ENCODE data around the gene SLC25A13. TPM values are rescaled to one million over a fixed set of nuclear protein-coding genes. Genes with fewer than 3 reads are reported as not detected.
"Not testable (repeated sequence)": the region's sequence is repeated elsewhere in the genome, so short reads cannot be mapped to it uniquely, and the experiment has no call there.

The SLC25A13 gene
- total RNA-seq, 2 donors from 2014 or later = 42.4 to 73.3 TPM

DNA sequence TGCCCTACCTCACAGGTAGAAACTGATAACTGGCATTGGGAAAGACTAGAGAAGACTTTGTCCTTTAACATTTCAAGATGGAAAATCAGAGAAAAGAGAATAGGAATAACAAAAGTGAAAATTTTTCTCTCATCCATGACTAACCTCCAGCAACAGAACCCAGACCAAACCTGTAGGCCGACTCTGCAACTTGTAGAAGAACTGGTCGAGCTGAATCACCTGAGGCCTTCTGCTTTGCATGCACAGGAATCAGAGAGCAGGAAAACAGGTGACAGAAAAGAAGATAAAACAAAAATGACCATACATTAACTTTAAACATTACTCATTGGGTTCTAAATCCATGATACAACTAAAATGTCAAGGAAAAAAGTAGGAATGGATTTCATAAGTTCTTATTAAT is 137.1 kb downstream of the SLC25A13 start:
- ATAC-seq (no peak), DNase-seq (no peak)
- intact Hi-C loops (cut with DNase I, micrococcal nuclease) = no loop called here

DNA sequence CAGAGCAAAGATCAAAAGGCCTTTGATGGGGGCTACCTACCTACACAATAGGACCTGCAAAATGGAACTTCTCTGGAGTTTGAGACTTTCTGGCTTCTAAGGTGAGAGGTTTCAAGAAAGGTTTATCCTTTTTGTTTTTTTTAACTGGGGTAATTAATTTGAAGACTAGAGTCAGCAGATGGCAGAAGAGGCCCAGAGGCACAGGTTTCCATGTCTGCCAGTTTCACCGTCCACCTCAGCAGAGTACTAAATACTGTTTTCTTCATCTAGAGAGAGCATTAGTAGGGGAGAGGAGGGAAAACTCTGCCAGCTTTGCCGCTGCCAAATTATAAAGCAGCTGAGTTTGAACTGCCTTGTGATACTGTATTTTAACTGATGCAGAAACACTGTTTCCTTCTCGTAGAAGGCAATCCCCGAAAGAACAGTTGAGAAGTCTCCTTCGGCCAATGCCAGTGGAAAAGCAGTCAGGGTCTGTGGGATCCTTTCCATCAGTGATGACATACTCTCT is 138.7 kb downstream of the SLC25A13 start:
- DNase-seq (no peak), ATAC-seq (no peak)
- intact Hi-C loops (cut with DNase I, micrococcal nuclease) = no loop called here

DNA sequence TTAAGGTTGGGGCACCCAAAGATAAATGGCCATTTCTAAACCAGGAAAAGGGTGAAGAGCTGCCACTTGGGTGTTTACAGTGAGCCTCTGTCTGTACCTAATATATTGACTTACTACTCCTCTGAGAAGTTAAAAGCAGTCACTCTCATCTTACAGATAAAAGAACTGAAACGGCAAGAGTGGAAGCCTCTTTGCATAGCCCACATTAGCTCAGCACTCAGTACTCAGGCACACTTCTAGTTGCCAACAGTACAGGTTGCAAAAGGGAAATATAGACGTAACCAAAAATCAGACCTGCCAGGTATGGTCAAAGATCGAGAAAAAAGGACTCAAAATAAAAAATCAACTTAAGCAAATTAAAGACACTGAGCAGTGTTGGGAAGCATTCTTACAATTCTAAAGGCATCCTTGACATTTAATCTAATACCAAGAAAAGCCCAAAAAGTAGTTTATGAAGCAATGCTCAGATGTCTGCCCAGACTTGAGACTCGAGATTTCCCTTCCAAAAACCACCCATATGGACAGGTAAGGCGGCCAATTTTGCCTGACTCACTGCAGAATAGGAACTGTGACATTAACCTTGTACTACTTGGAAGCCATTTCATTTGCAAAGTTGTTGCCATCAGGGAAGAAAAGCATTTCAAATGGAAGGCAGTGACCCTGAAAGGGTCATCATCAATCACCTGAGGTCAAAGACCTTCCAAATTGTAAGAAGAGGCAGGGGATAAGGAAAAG is 139.3 kb downstream of the SLC25A13 start:
- DNase-seq = no peak
- ATAC-seq = no peak
- intact Hi-C loops (cut with DNase I, micrococcal nuclease) = no loop called here

DNA sequence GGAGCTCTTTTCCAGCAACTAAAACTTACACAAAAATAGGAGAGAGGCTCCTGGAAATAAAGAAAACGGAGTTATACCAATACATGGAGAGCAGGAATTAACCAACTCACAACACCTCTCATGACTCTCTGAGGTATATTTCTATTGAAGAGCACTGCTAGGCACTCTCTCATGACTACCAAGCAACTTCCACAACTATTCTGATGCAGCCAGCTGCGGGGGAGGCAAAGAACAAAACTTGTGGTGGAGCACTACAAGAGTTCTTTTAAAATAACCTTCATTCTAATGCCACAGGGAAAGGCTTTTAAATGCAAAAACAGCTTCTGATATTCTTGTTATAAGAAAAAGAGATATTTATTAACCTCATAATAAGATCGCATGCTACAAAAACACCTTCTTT is 140.7 kb downstream of the SLC25A13 start:
- ATAC-seq = no peak
- no peak for DNase-seq
- intact Hi-C loops (cut with DNase I, micrococcal nuclease) = no loop called here

DNA sequence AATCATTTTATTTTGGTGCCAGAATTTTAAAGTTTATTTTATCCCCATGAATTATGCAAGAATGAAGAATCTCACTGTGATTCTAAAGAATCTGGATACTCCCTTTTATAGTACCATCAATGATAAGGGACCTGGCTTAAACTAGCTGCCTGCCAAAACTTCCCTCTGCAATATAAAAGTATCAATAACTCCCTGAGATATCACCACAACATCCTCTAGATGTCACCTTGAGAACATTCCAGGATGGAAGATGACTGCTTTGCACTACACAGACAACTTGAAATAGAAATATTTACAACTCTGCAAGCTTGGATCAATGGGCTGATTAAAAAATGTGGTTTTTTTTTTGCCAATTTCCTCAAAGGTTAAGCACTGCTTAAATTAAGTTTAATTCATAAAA is 142.1 kb downstream of the SLC25A13 start:
- no peak for DNase-seq
- ATAC-seq = peak; percentile 45
- intact Hi-C loops (cut with DNase I, micrococcal nuclease) = no loop called here

DNA sequence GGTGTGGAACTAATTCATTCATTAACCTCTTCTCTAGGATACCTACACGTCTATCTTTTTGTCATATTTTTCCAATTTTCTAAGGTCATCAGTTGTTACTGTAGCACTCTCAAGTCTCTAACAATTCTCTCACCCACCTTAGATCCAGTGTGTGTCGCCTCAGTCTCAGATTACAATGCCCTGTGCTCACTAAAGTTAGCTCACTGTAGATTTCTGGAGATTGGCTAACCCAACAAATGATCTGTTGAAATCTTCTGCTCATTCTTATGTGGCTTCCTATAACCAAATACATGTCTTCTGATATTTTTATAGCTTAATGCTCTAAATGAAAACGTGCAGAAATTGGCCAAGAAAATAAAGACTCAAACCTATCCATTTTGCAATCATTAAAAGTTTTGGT is 142.6 kb downstream of the SLC25A13 start:
- no peak for DNase-seq
- intact Hi-C loops (cut with DNase I, micrococcal nuclease) = no loop called here
- ATAC-seq = no peak

DNA sequence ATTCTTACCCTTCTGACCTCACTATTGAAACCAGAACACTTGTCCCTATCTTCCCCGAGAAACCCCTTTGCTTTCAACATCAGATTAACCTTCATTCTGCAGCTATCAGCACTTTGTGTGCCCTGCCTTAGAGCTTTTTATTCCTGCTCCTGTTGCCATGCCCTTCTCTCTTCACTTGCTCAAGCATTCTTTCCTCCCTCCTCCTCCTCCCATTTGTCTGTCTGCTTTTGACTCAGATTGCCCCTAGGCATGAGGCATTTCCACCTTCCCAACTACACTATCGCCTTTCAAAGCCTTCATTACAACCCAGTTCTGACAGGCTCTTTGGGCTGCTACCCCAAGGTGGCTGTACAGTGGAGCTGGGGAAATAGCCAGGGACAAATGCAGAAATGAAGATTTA is 143.3 kb downstream of the SLC25A13 start:
- DNase-seq (no peak), ATAC-seq (no peak)
- intact Hi-C loops (cut with DNase I, micrococcal nuclease) = no loop called here

DNA sequence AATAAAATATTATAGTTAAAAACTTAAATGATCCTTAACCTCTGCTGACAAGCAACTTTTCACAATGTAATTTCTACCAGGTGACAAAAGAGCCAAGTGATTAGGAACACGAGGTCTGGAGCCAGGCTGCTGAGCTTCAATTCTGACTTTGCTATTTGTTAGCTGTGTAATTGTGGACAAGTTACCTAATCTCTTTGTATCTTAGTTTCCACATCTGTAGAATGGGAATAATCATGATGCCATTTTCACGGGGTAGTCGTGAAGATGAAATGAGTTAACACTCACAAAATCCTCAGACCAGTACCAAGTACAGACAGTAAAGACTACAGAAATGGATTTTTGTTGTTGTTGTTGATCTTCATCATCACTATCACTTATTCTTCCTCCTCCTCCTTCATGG is 144.5 kb downstream of the SLC25A13 start:
- ATAC-seq (no peak), DNase-seq (no peak)
- intact Hi-C loops (cut with DNase I, micrococcal nuclease) = no loop called here

DNA sequence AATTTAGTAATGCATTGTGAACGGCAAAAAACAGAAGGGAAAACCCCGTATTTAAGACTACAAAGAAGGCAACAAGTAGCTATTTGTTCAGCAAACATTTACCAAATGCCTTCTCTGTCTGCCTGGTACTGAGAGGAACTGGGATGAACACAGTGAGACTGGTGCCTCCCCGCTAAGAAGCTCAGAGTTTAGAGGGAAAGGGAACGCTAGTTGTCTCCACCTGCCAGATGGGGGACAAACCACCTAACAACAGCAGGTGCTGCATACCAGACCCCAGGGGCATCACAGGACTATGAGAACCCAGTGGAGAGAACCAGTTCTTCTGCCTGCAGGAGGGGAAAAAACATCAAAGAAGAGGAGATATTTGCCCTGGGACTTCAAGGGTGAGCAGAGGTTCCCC is 147.1 kb downstream of the SLC25A13 start:
- DNase-seq = no peak
- intact Hi-C loops (cut with DNase I, micrococcal nuclease) = no loop called here
- ATAC-seq = no peak

DNA sequence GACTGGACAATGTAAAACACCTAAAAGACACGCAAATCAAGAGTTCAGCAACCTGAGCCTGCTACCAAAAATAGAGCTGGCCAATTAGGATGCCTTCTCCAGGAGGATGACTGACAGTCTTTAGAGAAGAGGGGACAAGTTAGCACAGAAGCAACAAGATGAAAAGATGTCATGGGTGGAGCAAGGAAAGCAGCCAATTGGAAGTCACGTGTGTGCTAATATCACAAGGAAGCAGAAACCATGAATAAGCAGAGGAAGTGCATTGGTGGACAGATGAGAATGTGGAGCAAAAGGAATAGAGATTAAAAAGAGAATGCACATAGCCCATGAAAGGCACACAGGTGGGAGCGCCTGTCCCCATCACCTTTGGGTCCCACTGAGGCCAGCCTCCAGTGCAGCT is 148.1 kb downstream of the SLC25A13 start:
- no peak for ATAC-seq
- no peak for DNase-seq
- intact Hi-C loops (cut with DNase I, micrococcal nuclease) = no loop called here

DNA sequence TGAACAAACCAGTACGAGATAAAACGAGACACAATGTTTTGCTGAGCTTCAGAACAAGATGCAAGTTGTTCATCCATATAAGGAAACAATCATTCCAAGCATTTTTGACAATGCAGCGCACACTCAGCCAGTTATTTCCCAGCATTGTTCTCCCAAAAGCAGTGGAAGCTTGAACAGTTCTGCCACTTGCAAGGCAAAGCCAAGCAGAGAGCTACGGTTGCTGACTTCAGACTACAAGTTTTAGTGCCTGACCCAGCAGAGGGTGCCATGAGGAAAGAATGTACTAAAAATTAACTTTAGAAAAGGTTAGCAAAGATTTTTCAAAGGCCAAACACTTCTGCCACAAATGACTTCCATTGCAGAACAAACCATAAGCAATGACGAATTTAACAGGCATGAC is 152.5 kb downstream of the SLC25A13 start:
- ATAC-seq = no peak
- no peak for DNase-seq
- intact Hi-C loops (cut with DNase I, micrococcal nuclease) = no loop called here

DNA sequence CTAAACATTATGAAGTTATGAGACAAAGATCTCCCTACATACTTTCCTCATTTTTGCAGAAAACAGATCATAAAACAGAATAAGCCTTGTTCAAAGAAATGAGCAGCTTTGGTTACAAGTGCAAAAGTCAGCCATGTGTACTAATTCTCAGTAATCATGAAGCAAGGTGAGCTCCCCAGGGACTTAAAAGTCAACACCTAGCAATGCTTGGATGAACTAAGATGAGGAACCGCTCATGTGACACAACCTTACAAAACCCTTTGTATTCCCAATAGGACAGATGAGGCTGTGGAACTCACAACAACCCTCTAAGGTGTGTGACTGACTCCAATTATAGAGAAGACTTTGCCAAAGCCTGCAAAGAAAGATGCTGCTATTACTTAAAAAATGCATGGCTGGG is 154.5 kb downstream of the SLC25A13 start:
- intact Hi-C loops (cut with DNase I, micrococcal nuclease) = no loop called here
- no peak for DNase-seq
- ATAC-seq = no peak

DNA sequence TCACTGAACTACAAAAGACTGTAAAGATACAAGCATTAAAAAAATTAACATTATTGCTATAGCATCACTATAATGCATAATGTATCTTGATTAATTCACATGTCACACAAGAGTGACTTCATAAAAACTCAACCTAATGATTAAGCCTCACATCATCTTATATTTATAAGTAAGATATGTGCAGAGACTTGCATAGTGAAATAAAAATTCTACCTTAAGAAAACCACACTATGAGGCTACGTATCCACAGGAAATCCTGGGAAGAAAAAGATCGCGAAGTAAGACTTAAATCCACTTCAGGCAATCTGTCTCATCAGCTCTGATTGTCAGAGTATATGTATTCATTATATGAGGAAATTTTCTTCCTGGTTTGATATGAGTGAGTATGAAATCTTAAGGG is 160.0 kb downstream of the SLC25A13 start:
- intact Hi-C loops (cut with DNase I, micrococcal nuclease) = no loop called here
- ATAC-seq = no peak
- no peak for DNase-seq

DNA sequence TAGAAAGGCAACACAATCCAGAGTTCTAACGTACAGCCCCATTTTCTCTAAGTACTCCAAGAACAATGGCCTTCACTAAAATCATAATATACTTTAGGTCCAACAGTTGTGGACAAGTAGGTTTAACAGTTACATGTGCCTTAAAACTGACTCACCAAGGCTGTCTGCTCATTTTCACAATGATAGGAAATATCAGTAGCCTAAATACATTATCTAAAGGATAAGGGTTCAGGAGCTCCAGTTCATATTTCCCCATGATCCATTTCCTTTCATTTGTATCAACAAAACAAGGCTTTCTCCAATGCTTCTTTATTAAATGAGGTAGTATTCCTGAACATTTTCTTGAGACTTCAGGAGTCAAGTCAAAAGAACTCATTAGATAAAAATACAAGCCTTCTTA is 164.0 kb downstream of the SLC25A13 start:
- DNase-seq (no peak), ATAC-seq (no peak)
- intact Hi-C loops (cut with DNase I, micrococcal nuclease) = no loop called here

DNA sequence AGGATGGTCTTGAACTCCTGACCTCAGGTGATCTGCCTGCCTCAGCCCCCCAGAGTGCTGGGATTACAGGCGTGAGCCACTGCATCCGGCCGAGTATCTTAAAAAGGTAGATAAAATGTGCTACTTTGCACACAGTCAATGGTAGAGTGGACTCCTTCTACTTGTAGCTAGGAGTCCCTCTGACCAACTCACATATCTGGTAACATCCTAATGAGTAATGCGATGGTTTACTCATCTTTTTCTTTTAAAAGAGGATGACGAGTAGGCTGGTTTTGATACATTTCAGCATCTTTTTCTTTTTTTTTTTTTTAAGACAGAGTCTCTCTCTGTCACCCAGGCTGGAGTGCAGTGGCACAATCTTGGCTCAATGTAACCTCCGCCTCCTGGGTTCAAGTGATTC is 167.4 kb downstream of the SLC25A13 start:
- DNase-seq; intact Hi-C loops (cut with DNase I, micrococcal nuclease); ATAC-seq: not testable (repeated sequence)

DNA sequence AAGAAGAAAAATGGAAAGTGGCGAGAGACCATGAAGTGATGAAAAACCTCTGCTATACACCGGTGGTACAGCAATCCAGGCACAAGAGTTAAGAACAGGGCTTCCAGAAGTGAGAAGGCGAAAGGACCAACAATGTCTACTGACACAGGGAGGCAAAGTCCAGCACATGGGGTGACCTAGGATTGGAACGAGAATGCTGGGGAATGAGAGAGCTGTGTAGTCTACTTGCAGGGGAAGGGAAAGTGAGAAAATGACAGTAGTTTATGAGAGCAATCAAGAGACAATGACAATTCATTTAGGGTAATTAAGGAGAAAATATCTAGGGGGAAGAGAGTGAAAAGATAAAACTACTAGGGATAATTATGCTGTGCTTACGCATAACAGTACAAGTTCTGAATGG is 169.2 kb downstream of the SLC25A13 start:
- intact Hi-C loops (cut with DNase I, micrococcal nuclease) = no loop called here
- ATAC-seq (no peak), DNase-seq (no peak)

DNA sequence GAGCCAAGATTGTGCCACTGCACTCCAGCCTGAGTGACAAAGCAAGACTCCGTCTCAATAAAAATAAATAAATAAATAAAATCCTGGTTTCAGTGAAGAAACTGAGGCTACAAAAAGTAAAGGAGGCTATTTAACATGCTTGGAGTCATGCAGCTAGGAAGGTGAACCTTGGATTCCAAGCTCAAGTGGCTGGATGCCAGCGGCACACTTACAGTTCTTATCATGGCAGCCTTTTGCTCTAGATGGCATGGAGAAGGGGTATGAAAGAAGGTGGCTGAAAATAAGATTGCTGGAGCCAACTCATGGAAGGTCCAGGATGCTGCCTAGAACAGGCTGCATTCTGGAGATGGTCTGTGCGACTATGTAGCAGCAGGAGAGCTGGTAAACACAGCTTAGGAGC is 170.0 kb downstream of the SLC25A13 start:
- DNase-seq (no peak), ATAC-seq (no peak)
- intact Hi-C loops (cut with DNase I, micrococcal nuclease) = no loop called here

DNA sequence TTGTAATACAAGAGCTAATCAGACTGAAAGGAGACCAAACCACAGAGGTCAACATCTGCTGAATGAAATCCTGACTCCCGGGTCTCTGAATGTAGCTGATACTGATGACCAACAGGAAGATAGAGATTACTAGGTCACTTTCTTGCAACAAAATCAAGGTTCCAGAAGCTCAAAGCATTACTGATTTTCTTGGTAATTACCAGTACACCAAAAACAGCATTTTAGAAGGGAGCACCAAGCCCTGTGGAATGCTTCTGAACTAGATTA is 177.7 kb downstream of the SLC25A13 start:
- ATAC-seq = no peak
- no peak for DNase-seq
- intact Hi-C loops (cut with DNase I, micrococcal nuclease) = no loop called here

DNA sequence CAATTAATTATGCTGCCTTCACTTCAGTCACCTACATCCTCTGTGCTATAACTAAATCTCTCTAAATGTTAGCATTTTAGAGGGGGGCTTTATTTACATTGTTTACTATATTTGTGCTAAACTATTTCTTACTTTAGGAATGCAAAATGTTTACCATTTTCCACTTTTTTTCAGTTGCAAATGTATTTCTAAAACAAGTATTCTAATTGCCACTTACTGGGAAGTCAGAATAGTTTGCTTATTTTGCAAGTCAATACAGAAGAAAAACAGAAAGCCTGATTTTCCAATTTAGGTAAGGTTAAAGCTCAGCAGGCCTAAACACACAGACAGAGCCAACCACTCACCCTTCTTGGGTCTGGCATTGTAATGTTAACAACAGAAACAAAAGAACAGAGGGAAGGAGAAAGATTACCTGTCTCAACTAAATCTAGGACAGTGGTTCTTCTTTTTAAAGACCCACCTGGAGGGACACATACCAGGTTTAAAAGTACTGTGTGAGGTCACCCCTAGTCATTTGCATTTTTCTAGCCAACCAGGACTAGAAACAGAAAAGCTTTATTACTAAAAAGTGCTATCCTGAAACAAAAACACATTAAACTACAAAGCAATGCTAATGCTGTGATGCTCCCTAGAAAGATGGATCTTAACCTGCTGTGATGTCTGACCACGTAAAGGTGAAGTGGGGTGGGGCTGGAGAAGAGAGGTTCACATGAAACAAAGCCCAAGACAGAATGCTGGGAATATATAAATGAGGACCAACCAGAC is 178.2 kb downstream of the SLC25A13 start:
- DNase-seq = no peak
- intact Hi-C loops (cut with DNase I, micrococcal nuclease) = no loop called here
- ATAC-seq = no peak

DNA sequence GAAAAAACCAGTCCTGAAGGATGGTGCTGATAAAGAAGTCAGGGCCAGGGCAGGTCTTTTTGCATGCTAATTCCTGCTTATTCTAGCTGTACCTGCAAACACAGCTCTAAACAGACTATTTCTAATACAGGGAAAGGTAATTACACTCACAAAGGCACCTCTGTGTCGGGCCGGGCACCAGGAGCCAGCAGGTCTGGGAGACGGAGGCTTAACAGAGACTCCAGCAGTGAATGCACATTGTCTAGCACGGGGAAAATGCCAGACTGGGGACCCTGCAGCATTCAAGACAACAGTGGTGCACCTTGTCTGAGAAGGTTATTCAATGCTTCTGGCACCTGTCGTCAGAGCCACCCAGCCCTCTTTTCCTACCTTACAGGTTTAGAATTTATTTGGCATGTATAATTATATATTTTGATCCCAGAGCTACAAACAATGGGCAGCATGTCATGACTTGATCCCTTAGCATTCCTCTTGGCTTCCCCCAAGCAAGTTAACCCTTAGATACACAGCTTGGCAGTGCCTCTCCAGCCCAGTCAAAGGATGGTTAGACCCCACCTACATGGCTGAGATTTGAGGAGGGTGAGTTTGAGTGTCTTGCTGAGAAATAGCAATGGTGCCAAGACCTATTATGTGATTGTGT is 185.2 kb downstream of the SLC25A13 start:
- ATAC-seq (no peak), DNase-seq (no peak)
- intact Hi-C loops (cut with DNase I, micrococcal nuclease) = no loop called here
